ENCODE measurements around the gene UGCG.

Gene UGCG

DNA sequence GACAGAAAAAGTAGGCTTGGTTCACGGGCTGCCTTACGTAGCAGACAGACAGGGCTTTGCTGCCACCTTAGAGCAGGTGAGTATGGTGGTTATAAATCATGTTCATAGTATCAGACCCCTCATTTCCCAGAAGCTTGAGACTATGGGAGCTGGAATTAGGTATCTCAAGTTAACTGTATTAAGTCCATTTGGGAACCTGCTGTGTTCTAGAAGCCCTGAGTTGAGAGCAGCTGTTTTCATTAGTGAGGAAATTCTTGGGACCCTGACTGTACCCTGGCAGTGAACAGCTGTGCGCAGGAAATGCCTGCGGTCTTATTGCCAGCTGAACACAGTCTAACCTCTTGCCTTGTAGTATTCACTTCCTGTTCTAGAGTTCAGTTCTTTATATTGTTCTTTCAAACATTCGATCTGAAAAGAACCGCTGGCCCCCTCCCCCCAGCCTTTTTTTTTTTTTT is 29.8 kb downstream of the UGCG start:
- H3K79me2 ChIP-seq, result no peaks in the 10 kb centered on the region
- no peak overlapping the region for H3K4me3 ChIP-seq (ENCODE audit: low read depth, low read length)
- H3K9ac ChIP-seq, result no peak overlapping the region
- no peaks in the 10 kb centered on the region for H3K4me1 ChIP-seq
- H3K4me2 ChIP-seq (ENCODE audit: low read length), result no peak overlapping the region
- H3K9me3 ChIP-seq (ENCODE audit: control insufficient read depth, low read length), result no peaks in the 10 kb centered on the region
- TF ChIP-seq, protein P1, sequence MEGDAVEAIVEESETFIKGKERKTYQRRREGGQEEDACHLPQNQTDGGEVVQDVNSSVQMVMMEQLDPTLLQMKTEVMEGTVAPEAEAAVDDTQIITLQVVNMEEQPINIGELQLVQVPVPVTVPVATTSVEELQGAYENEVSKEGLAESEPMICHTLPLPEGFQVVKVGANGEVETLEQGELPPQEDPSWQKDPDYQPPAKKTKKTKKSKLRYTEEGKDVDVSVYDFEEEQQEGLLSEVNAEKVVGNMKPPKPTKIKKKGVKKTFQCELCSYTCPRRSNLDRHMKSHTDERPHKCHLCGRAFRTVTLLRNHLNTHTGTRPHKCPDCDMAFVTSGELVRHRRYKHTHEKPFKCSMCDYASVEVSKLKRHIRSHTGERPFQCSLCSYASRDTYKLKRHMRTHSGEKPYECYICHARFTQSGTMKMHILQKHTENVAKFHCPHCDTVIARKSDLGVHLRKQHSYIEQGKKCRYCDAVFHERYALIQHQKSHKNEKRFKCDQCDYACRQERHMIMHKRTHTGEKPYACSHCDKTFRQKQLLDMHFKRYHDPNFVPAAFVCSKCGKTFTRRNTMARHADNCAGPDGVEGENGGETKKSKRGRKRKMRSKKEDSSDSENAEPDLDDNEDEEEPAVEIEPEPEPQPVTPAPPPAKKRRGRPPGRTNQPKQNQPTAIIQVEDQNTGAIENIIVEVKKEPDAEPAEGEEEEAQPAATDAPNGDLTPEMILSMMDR (IDR thresholded peaks at IDR 0.05), result no peak
- no peak overlapping the region for H2AFZ ChIP-seq
- no peaks in the 10 kb centered on the region for H3K27me3 ChIP-seq (ENCODE audit: control insufficient read depth, insufficient read depth, low read length)
- H3K36me3 ChIP-seq (ENCODE audit: control insufficient read depth, insufficient read depth, low read length), result no peaks in the 10 kb centered on the region
- no peak overlapping the region for H3K27ac ChIP-seq

DNA sequence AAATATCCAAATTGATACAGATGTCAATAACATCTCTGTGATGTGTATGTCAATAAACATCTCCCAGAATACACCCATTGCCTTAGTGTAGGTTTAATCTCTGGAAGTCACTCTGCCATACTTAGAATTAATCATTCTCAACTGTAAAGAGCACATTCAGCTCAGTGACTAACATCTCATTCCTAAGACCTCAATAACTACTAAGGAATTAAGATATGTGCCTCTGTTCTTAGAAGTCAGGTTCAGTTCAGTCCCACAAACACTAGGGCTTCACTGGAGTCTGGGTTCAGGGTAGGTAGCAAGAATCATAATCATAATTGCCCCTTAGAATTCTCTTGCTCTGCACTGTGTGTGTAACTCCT is 31.7 kb downstream of the UGCG start:
- Histone ChIP-seq H3K36me3 (ENCODE audit: control insufficient read depth, insufficient read depth, low read length) (no peaks in the 10 kb centered on the region), H3K27ac (no peak overlapping the region), H3K27me3 (ENCODE audit: control insufficient read depth, insufficient read depth, low read length) (no peaks in the 10 kb centered on the region), H3K4me3 (ENCODE audit: low read depth, low read length) (no peak overlapping the region), H2AFZ (no peak overlapping the region), H3K79me2 (no peaks in the 10 kb centered on the region), H3K4me1 (no peaks in the 10 kb centered on the region), H3K4me2 (ENCODE audit: low read length) (no peak overlapping the region), H3K9ac (no peak overlapping the region), H3K9me3 (ENCODE audit: control insufficient read depth, low read length) (no peaks in the 10 kb centered on the region)
- TF ChIP-seq, protein P1 (IDR thresholded peaks at IDR 0.05), result no peak

DNA sequence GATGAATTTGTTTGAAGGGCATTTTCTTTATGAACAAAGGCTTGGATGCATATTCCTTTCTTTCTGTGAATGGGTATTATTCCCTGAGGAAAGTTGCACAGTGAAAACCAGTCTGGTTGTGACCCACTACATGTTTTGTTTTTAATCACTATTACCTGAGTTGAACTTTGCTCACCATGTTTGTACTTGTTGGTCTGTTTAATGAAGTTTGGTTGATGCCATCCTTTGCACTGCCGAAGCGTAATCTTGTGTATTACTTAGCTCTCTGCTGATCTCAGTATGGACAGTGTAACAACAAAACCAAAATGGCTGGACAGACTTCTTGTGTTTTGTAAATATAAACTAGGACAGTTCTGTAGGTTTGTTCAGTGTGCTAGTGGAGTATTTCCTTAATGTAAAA is 38.1 kb downstream of the UGCG start:
- Histone ChIP-seq H3K36me3 (ENCODE audit: control insufficient read depth, insufficient read depth, low read length) (no peaks in the 10 kb centered on the region), H3K4me3 (ENCODE audit: low read depth, low read length) (no peak overlapping the region), H3K79me2 (no peaks in the 10 kb centered on the region), H2AFZ (no peak overlapping the region), H3K27ac (no peak overlapping the region), H3K4me2 (ENCODE audit: low read length) (no peak overlapping the region), H3K4me1 (no peaks in the 10 kb centered on the region), H3K27me3 (ENCODE audit: control insufficient read depth, insufficient read depth, low read length) (no peaks in the 10 kb centered on the region), H3K9ac (no peak overlapping the region), H3K9me3 (ENCODE audit: control insufficient read depth, low read length) (no peaks in the 10 kb centered on the region)
- TF ChIP-seq, protein P1 (IDR thresholded peaks at IDR 0.05), result no peak

DNA sequence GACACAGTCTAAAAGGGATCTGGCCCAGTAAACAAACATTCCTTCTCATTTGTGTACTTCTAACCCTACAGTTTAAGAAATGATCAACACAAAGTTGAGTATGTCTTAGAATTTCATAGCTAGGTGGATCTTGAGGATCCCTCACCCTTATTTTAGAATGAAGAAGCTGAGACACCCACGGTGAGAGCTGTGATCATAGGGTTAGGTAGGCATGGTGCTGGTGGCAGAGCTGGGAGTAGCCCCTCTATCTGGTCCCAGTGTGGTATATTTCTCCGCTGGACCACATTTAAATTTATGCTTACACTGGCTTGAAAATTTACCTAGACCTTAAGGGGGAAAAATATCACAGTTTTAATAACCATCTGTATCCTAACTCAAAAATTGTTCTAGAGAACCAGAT is 39.8 kb downstream of the UGCG start:
- no peaks in the 10 kb centered on the region for H3K79me2 ChIP-seq
- no peaks in the 10 kb centered on the region for H3K4me1 ChIP-seq
- no peak overlapping the region for H2AFZ ChIP-seq
- H3K36me3 ChIP-seq (ENCODE audit: control insufficient read depth, insufficient read depth, low read length), result no peaks in the 10 kb centered on the region
- TF ChIP-seq, protein P1 (IDR thresholded peaks at IDR 0.05), result no peak
- H3K4me3 ChIP-seq (ENCODE audit: low read depth, low read length), result no peak overlapping the region
- no peak overlapping the region for H3K27ac ChIP-seq
- H3K27me3 ChIP-seq (ENCODE audit: control insufficient read depth, insufficient read depth, low read length), result no peaks in the 10 kb centered on the region
- H3K4me2 ChIP-seq (ENCODE audit: low read length), result no peak overlapping the region
- H3K9ac ChIP-seq, result no peak overlapping the region
- H3K9me3 ChIP-seq (ENCODE audit: control insufficient read depth, low read length), result no peaks in the 10 kb centered on the region

DNA sequence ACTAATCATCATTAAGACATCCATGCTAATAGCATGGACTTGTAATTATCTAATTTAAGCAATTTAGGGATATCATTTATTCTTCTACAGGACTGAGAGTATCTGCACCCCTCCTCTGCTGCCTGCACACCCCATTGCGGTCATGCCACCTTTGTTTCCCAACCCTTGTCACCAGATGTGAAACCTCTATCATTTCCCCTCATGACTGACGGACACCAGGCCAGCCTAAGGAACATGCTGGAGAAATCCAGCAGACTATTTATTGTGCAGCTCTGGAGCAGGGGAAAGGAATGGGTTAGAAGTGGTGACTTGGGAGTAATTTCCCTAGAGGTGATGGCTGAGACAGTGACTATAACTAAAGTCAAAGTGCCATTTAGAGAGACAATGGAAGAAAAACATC is 40.7 kb downstream of the UGCG start:
- TF ChIP-seq, protein P1 (IDR thresholded peaks at IDR 0.05), result no peak
- Histone ChIP-seq H3K36me3 (ENCODE audit: control insufficient read depth, insufficient read depth, low read length) (no peaks in the 10 kb centered on the region), H3K27me3 (ENCODE audit: control insufficient read depth, insufficient read depth, low read length) (no peaks in the 10 kb centered on the region), H3K4me1 (no peaks in the 10 kb centered on the region), H3K9ac (no peak overlapping the region), H3K27ac (no peak overlapping the region), H3K9me3 (ENCODE audit: control insufficient read depth, low read length) (no peaks in the 10 kb centered on the region), H3K4me3 (ENCODE audit: low read depth, low read length) (no peak overlapping the region), H2AFZ (no peak overlapping the region), H3K79me2 (no peaks in the 10 kb centered on the region), H3K4me2 (ENCODE audit: low read length) (no peak overlapping the region)

All from parathyroid adenoma (tissue), 2 donors.